A673 (cell line): ENCODE results near the gene TGFBR1. TPM values are rescaled to one million over a fixed set of nuclear protein-coding genes. Genes with fewer than 3 reads are reported as not detected.

Source experiments
- BruUV-seq: library from RNA; stranded (reverse); fragments of 400-500 nt; replicated peaks from 2 replicates; lab custom pipeline; 2021; lab: Mats Ljungman, UMichigan
- CTCF ChIA-PET: fragments of 300-600 bp; sonication (Branson Sonifier 250); formaldehyde crosslinking; loops from one replicate; lab custom pipeline; 2022; ENCODE audit warnings: antibody characterized with exemption; lab: Charles Lee
- POLR2A ChIA-PET: fragments of 300-600 bp; sonication (Branson Sonifier 250); formaldehyde crosslinking; loops from one replicate; lab custom pipeline; 2022; ENCODE audit warnings: antibody characterized with exemption; ENCODE audit not compliant: low non-redundant PET; lab: Charles Lee
- DNase-seq: peaks from one replicate; pipeline ENCODE4 v3.0.0-alpha.2; 2015; ENCODE audit warnings: low spot score
- H3K27ac ChIP-seq: fragments of 200-600 bp; sonication (generic); 2 replicates; pipeline ENCODE4 v1.5.1; 2016; ENCODE audit warnings: mixed run types, low read depth, mild to moderate bottlenecking, mixed read lengths, antibody characterized with exemption, low read length; ENCODE audit not compliant: poor library complexity, severe bottlenecking
- H3K27me3 ChIP-seq: fragments of 200-600 bp; sonication (generic); replicated peaks from 2 replicates; pipeline ENCODE4 v1.6.1; 2017; ENCODE audit warnings: mixed run types, low read depth, mild to moderate bottlenecking, mixed read lengths, antibody characterized with exemption, low read length; ENCODE audit not compliant: insufficient read depth, poor library complexity
- H3K36me3 ChIP-seq: fragments of 200-600 bp; sonication (generic); 2 replicates; pipeline ENCODE4 v1.6.1; 2016; ENCODE audit warnings: mixed run types, mild to moderate bottlenecking, mixed read lengths, antibody characterized with exemption, low read length; ENCODE audit not compliant: insufficient read depth, poor library complexity, severe bottlenecking
- H3K4me1 ChIP-seq: fragments of 200-600 bp; sonication (generic); 2 replicates; pipeline ENCODE4 v1.6.1; 2017; ENCODE audit warnings: mixed run types, mild to moderate bottlenecking, mixed read lengths, antibody characterized with exemption, low read length; ENCODE audit not compliant: insufficient read depth, poor library complexity, severe bottlenecking
- H3K4me3 ChIP-seq: fragments of 200-600 bp; sonication (generic); 2 replicates; pipeline ENCODE4 v1.5.1; 2016; ENCODE audit warnings: low read depth, mixed run types, mild to moderate bottlenecking, mixed read lengths, low read length; ENCODE audit not compliant: poor library complexity, severe bottlenecking
- H3K9me3 ChIP-seq: fragments of 200-600 bp; sonication (generic); 2 replicates; pipeline ENCODE4 v1.6.1; 2016; ENCODE audit warnings: mixed run types, low read depth, mild to moderate bottlenecking, mixed read lengths, antibody characterized with exemption, low read length; ENCODE audit not compliant: poor library complexity, severe bottlenecking
- CTCF ChIP-seq: fragments of 300-800, 200-600 bp; sonication (generic); conservative IDR thresholded peaks from 2 replicates; pipeline ENCODE4 v1.5.1; 2017; ENCODE audit warnings: low read depth, mild to moderate bottlenecking, antibody characterized with exemption, low read length, moderate library complexity, mixed read lengths
- EZH2 ChIP-seq: fragments of 200-600 bp; sonication (generic); IDR thresholded peaks from 2 replicates; pipeline ENCODE4 v1.6.1; 2017; ENCODE audit warnings: borderline replicate concordance, low read depth, mild to moderate bottlenecking, mixed read lengths, antibody characterized with exemption, low read length; ENCODE audit not compliant: poor library complexity, severe bottlenecking
- intact Hi-C: fragments of 100-400 bp; cut with micrococcal nuclease; formaldehyde crosslinking; loops from one replicate; pipeline ENCODE4 v1.10.0; 2022; ENCODE audit not compliant: unreplicated experiment
- total RNA-seq: library from RNA; stranded (reverse); gene quantifications from 2 replicates; pipeline ENCODE4 v1.2.3, GENCODE V29; 2021

Gene TGFBR1
- total RNA-seq, 1 experiment from 2014 or later, result 3.5 TPM

- H3K27me3 ChIP-seq, result peaks cover 20% of the 10 kb centered on the region
- no TSS peak for BruUV-seq
- POLR2A ChIA-PET, result no interaction called here
Observed at GRCh38 chr9:99090336-99091130, 14.4 kb upstream of the TGFBR1 start.

GRCh38 chr9:99092643-99093491, 12.0 kb upstream of the TGFBR1 start:
- Histone ChIP-seq H3K9me3 (no peaks in the 10 kb centered on the region), H3K27ac (no peak overlapping the region), H3K4me1 (no peaks in the 10 kb centered on the region), H3K4me3 (no peak overlapping the region), H3K36me3 (no peaks in the 10 kb centered on the region), H3K27me3 (peaks cover 25% of the 10 kb centered on the region)
- intact Hi-C loops, result no loop called here
- no TSS peak for BruUV-seq
- TF ChIP-seq CTCF (no peak), EZH2 (no peak)
- POLR2A ChIA-PET, result no interaction called here
- CTCF ChIA-PET, result no interaction called here
- DNase-seq, result no peak

More at GRCh38 chr9:99090336-99091130, 14.4 kb upstream of the TGFBR1 start:
- Histone ChIP-seq H3K36me3 (no peaks in the 10 kb centered on the region), H3K27ac (no peak overlapping the region), H3K4me3 (no peak overlapping the region), H3K4me1 (no peaks in the 10 kb centered on the region), H3K9me3 (no peaks in the 10 kb centered on the region)
- TF ChIP-seq EZH2 (no peak), CTCF (no peak)
- no peak for DNase-seq
- CTCF ChIA-PET, result no interaction called here
- intact Hi-C loops, result no loop called here

GRCh38 chr9:99093492-99093791, 11.5 kb upstream of the TGFBR1 start:
- intact Hi-C loops, result no loop called here
- Histone ChIP-seq H3K27me3 (peaks cover 28% of the 10 kb centered on the region), H3K4me3 (no peak overlapping the region), H3K4me1 (no peaks in the 10 kb centered on the region), H3K27ac (no peak overlapping the region), H3K9me3 (no peaks in the 10 kb centered on the region), H3K36me3 (no peaks in the 10 kb centered on the region)
- CTCF ChIA-PET, result no interaction called here
- no TSS peak for BruUV-seq
- POLR2A ChIA-PET, result no interaction called here
- no peak for DNase-seq
- TF ChIP-seq CTCF (no peak), EZH2 (no peak)
